Measurements from ENCODE around the gene OR10K1. TPM values are rescaled to one million over a fixed set of nuclear protein-coding genes. Genes with fewer than 3 reads are reported as not detected.

OR10K1 gene
- total RNA-seq, 2 experiments from 2014 or later: not detected

GRCh38 chr1:158516966-158517365 lies 55.3 kb downstream of the OR10K1 start:
- ChIA-PET POLR2A (no interaction called here), CTCF (no interaction called here)

Other genes with a start within 250 kb of the OR10K1 start
- gene CD1A, start 207.4 kb upstream of the OR10K1 start, total RNA-seq: under 1 TPM; 0.34 to 0.36 TPM
- gene CD1C, start 171.9 kb upstream of the OR10K1 start, total RNA-seq: 1 to 10 TPM in 1 of 2 experiments, under 1 TPM in 1; 0.78 to 1.3 TPM
- not detected for gene CD1B, start 130.3 kb upstream of the OR10K1 start, total RNA-seq
- gene CD1E, start 107.9 kb upstream of the OR10K1 start, total RNA-seq: not detected
- not detected for gene OR10T2, start 62.4 kb upstream of the OR10K1 start, total RNA-seq
- not detected for gene OR10K2, start 35.6 kb upstream of the OR10K1 start, total RNA-seq
- gene OR10R2, start 10.4 kb downstream of the OR10K1 start, total RNA-seq: not detected
- gene OR6Y1, start 92.6 kb downstream of the OR10K1 start, total RNA-seq: not detected
- not detected for gene OR6P1, start 108.7 kb downstream of the OR10K1 start, total RNA-seq
- not detected for gene OR10X1, start 118.1 kb downstream of the OR10K1 start, total RNA-seq
- gene OR10Z1, start 143.4 kb downstream of the OR10K1 start, total RNA-seq: not detected
- not detected for gene SPTA1, start 224.9 kb downstream of the OR10K1 start, total RNA-seq
- not detected for gene OR6K2, start 238.8 kb downstream of the OR10K1 start, total RNA-seq

All from activated CD8-positive, alpha-beta memory T cell treated with anti-CD3 and anti-CD28 coated beads for 36 hours (primary cell).